ENCODE results near the gene FHL1.
"Not testable (repeated sequence)": the region's sequence is repeated elsewhere in the genome, so short reads cannot be mapped to it uniquely, and the experiment has no call there.

The FHL1 gene

DNA sequence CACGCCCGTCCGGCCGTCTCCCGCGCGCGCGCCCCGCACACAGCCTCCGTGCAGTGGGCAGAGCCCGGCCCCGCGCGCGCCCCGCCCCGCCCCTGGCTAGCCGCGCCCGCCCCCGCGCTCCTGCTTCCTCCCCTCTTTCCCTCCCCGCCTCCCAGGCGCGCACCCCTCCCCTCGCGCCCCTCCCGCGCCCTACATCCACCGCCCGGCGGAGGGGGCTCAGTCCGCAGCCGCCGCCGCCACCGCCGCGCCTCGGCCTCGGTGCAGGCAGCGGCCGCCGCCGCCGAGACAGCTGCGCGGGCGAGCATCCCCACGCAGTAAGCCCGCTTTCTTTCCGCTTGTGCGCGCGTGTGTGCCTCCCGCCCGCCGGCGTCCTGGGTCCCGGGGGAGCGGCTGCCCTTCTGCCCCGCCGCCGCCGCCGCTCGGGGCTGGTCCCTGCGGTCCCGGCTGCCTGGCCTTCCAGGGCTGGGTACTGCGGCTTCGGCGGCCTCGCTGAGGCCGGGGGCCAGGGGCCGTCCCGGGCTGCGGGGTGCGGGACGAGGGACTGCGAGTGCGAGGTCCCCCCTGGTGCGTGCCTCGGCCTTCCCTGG is at the start of gene FHL1:
Gene FHL1, plus strand, starts transcription at position 219 of the 587 bp plus-strand sequence.
- DNase-seq, result peak in 1 of 2 experiments; percentile 24

DNA sequence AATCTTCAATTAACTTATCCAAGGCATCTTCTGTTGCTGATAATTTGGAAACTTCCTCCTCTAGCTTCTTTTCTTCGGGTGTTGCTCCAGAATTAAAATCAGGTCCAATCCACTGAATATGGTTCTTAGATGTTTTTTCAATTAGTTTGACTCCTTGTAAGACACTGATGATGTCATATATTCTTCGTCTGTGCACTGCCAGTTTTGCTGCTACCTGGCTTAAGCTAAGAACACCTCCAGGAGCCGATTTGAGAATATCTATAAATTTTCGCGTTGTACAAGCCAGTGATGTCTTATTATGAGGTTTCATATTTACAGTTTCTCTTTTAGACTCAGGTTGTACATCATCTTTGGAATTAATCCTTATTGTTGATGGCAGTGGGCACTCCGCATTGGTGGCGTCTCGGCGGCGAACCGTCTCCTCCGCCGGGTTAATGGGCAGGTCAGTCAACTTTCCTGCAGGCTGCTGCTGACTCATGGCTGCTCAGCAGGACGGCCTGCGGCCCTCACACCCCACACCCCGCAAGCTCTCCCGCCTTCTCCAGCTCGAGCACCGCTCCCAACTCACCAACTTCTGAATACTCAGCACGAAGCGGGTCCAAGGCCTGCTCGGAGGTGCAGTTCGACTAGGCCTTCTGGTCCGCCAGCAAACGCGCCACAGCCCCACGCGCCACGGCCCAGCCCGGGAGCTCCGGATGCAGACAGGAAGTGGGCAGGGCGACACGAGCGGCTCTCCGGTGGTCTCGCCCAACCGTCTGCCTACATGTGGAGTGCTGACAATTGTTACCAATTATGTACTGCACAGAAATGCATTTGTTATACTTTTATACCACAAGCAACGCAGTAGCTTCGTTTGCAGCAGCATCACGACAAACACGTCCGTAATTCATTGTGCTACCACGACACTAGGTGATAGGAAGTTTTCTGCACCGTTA is 49.2 kb upstream of the FHL1 start:
- DNase-seq, result no peak

DNA sequence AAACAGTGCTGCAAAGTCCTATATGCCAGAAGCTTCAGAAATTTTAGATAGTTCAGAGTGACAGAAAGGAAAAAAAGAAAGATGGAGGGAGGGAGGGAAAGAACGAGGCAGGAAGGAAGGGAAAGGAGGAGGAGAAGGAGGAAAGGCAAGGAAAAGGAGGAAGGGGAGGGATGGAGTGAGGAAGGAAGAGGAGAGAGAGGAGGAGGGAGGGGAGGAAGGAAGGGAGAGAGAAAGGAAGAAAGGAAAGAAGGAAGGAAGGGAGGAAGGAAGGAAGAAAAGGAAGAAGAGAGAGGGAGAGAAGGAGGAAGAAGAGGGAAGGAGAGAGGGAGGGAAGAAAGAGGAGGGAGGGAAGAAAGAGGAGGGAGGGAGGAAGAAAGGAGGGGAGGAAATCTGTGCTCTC is 42.4 kb upstream of the FHL1 start:
- DNase-seq, result no peak

DNA sequence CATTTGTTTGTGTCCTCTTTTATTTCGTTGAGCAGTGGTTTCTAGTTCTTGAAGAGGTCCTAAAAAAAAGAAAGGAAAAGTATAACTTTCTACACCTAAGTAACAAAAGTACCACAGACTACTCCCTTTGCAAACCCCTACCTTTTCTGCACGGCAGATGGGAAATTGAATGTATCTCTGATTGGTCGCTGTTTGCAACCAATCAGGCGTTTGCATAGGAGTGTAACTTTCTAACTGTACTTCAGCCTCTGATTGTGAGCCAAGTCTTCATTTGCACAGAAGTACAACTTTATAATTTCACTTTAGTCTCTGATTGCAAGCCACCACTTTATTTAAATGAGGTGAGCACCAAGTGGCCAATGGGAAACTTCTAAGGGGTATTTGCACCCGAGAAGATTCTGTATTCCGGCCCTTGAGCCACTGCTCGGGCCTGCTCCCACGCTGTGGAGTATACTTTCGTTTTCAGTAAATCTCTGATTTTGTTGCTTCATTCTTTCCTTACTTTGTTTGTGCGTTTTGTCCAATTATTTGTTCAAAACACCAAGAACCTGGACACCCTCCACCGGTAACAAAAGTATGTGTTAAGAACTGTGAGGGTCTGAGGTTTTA is 40.3 kb upstream of the FHL1 start:
- no peak for DNase-seq

DNA sequence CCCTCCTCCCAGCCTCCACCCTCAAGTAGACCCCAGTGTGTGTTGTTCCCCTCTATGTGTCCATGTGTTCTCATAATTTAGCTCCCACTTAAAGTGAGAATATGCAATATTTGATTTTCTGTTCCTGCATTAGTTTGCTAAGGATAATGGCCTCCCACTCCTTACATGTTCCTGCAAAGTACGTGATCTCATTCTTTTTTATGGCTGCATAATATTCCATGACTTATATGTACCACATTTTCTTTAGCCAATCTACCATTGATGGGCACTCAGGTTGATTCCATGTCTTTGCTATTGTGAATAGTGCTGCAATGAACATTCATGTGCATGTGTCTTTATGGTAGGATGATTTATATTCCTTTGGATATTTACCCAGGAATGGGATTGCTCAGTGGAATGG is 38.4 kb upstream of the FHL1 start:
- DNase-seq, result not testable (repeated sequence)

DNA sequence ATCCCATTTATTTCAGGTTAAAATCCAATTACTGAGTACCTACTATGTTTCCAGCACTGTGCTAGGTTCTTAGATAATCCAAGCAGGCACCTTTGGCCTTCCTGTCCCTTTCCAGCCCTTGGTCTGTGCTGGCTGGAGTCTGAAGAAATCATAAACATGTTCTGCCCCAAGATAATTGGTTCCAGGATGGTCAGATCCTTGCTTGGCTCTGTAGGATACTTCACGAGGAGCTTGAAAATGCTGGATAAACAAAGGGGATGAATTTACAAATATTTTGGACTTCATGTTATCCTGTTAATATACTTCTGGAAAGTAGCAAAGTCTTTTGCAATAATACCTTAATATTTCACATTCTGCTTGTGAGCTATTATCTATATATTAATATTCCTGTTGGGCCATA is 35.0 kb upstream of the FHL1 start:
- no peak for DNase-seq

DNA sequence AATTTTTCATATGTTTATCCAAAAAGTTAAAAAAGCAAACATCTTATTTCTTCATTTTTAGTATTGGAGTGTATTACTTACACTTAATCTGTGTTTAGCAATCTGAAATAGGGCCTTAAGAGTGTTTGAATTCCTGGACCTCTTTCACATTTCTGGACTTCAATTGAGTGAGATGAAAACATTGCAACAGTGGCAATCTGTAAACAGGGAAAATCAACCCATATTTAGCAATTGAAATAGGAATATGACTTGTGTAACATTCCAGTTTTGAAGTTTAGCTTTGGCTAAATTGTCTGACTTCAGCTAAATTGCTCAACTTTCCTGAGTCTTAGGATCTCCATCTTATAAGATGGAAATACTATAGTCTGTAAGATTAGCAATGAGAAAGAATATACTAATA is 34.6 kb upstream of the FHL1 start:
- DNase-seq, result no peak

DNA sequence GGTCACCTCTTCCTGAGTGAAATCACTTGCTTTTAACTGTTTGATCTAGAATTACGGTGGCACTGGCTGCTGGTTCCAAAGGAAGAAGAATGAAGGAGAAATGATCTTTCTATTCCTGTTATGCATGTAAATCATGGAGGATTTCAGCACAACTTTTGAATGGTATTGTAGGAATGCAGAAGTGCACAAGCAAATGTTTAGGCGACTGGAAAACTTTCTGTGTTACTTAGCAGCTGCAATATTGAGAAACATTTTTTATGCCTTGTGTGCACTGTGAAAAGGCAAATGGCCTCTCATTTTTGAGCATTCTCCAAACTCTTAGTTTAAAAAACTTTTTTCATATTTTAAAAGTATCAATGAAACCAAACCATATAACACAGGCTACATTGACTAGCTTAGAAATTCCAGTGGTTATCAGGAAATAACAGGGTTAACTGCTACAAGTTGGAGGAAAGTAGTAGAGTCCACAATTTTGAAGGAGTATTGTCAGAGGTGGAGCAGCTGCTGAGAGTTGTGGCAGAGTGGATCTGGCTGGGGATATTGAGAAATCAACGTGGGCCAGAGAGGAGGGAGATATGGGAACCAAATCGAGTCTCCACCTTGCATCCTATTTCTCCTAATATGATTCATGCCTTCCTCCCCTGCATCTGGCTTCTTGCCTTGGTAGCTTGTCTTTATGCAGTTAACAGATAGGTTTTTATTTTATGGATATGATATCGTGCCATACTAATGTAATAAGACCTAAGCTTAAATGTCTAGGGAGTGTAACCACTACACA is 32.0 kb upstream of the FHL1 start:
- no peak for DNase-seq

DNA sequence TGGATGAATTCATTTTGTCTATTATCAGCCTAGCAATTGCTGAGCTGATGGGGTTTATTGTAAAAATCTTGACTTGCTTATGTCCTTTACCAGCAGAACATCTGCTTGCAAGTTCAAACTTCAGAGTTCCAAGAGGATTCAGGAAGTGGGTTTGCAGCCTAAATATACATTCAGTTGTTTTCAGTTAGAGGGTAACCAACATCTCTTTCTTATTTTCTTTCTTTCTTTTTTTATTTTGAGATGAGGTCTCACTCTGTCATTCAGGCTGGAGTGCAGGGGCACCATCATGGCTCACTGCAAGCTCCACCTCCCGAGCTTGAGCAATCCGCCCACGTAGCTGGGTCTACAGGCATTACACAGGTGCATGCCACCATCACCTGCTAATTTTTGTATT is 31.4 kb upstream of the FHL1 start:
- DNase-seq, result no peak

DNA sequence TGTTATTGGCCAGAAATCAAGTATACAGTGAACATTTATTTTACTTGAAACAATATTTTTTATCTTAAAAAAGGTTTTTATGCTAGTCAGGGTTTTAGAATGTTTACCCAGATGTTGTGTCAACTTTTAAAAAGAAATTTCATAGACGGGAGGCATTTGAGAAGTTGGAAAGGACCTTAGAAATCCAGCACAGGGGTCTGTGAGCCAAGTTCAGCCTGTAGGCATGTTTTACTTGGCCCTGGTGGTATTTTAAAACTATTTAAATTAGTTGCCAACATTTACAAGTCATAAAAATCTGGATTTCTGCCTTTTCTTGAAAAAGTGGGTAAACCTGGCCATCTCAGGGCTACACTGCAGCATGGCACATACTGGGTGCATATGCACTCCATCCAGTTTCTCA is 25.5 kb upstream of the FHL1 start:
- no peak for DNase-seq

DNA sequence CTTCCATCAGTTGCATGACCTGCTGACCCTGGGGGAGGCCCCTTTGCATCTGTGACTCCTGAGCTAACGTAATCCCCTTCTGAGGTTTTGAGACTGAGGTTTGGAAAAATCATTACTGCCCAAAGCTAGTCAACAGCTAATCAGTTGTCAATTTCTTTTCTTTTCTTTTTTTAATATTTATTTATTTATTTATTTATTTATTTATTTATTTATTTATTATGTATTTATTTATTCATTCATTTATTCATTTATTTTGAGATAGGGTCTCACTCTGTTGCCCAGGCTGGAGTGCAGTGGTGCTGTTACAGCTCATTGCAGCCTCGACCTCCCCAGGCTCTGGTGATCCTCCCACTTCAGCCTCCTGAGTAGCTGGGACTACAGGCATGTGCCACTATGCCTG is 25.1 kb upstream of the FHL1 start:
- no peak for DNase-seq

DNA sequence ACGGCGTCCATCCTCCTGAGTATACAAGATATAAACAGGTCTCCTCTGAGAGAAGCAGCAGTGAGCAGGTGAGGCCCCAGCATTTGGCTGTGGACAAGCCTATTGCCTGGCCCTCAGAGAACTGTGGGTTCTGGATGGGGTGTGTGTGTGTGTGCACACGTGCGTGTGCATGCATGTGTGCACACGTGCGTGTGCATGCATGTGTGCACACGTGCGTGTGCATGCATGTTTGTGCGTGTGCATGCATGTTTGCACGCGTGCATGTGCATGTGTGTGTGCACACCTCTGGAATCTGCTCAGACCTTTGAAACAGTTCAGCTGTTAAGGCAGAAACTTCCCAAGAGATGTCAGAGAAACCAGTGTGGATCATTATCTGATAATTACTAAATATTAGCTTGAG is 22.2 kb upstream of the FHL1 start:
- no peak for DNase-seq

DNA sequence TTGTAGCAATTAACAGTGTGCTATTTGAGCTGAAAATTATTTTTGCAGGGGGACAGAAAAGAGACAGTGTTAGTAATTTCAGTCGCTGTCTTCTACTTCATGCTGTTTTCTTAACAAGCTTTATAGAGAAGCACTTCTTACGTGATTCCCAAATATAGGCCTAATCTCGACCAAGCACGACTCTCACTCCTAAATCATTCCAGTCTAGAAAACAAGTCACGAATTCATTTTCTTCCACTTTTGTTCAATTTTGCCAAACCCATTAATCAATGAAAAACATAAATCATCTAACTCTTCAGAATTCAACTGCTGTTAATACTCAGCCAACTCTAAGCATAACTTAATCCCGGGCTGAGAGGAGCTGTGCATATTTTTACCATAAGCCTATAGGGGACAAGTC is 21.0 kb upstream of the FHL1 start:
- no peak for DNase-seq

DNA sequence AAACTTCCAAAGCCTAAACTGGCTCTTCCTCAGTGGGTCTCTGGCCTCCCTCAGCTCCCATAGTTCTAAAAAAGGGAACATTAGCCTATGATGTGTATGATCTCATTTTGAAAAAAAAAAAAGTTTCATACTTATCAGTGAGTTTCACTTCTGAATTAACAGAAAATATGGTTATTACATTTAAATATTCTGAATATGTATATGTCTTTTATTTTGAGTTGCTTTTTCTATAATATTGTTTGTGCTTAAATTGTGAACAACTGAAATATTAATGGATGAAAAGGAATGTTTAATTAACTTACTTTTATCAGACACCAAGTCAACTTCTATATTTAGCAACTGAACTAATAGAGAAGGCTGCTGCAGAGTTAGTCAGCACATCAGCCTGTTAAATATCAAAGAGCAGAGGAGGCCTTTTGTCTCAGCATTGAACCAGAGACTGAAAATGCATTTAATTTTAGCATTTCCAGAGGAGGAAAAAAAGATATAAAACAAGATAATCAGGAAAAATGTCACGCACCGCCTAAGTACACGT is 20.4 kb upstream of the FHL1 start:
- DNase-seq, result no peak

DNA sequence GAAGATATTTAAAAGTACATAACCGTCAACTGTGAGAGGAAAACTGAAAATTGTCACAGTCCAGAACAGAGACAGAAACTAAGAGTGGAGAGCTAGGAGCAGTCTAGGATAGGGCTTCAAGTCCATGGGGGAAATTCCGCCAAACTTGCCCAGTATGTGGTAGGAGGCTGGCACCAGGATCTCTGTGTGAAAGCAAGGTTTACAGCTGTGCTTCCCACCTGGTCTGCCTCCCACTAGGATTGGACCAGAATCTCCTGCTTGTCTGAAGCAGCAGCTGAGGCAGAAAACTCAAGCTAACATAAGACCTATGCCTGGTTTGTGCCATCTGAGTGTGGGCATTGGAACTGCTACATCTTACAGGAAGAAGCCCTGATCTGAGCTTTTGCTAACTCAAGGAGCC is 18.6 kb upstream of the FHL1 start:
- no peak for DNase-seq

DNA sequence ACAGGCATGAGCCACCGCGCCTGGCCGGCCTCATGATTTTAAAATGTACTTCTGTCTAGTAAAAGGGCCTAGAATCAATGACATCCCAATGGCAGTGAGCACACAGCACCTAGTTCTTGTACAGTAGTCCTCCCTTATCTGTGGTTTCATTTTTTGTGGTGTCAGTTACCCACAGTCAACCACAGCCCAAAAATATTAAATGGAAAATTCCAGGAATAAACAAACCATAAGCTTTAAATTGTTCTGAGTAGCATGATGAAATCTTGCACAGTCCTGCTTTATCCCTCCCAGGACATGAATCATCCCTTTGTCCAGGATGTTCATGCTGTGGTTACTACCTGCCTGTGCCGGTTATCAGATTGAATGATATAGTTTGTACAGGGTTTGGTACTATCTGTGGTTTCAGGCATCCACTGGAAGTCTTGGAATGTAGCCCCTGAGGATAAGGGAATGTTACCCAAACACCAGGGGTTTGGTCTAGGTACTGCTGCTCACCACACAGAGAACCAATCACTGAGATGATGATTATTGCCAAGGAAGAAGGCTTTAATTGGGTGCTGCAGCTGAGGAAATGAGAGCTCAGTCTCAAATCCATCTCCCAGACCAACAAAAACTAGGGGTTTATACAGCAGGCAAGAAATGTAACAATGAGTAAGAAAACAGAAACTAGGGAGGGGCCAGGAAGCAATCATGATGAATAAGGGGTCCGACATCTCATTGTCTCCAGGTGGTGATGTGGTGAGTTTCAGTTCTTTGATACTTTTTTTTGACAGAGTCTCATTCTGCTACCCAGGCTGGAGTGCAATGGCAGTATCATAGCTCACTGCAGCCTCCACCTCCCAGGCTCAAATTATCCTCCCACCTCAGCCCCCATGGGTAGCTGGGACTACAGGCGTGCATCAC is 16.2 kb upstream of the FHL1 start:
- DNase-seq, result peak; percentile 86 to 96

DNA sequence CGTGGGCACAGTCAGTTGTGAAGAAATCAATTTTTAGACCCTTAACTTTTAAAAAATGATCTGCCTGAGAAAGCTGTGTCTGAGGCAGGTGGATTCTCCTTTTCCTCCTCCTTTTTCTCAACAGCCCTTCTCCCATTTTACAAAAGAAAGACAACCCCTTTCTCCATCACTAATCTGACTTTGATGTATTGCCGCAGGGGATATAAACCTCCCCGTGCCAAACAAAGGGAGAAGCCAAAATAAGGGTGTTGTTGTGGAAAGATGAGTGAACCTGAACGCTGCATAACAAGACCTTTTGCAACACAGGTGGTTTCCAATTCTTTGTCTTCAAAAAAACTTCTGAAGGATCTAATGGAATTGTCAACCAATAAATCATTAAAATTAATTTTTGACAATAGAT is 8.4 kb upstream of the FHL1 start:
- no peak for DNase-seq

DNA sequence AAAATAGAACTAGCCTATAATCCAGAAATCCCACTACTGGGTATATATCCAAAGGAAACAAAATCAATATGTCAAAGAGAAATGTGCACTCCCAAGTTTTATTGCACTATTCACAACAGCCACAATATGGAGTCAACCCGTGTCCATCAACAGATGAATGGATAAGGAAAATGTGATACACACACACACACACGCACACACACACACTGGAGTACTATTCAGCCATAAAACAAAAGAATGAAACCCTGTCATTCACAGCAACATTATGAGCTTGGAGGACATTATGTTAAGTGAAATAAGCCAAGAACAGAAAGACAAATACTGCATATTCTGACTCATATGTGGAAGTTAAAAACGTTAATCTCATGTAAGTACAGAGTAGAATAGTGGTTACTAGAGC is 5.8 kb upstream of the FHL1 start:
- no peak for DNase-seq

DNA sequence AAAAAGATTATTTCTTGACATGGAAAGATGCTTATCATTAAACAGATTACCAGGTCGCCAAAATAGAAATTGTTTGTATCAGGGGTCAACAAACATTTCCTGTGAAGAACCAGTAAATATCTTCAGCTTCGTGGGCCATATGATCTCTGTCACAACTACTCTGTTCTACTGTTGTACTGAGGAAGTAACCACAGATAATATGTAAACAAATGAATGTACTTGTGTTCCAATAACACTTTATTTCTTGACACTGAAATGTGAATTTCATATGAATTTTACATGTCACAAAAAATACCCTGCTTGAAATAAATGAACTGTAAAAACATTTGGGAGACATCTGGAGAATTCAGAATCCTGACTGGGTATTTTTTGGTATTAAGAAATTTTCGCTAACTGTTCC is 4.7 kb upstream of the FHL1 start:
- DNase-seq, result no peak

DNA sequence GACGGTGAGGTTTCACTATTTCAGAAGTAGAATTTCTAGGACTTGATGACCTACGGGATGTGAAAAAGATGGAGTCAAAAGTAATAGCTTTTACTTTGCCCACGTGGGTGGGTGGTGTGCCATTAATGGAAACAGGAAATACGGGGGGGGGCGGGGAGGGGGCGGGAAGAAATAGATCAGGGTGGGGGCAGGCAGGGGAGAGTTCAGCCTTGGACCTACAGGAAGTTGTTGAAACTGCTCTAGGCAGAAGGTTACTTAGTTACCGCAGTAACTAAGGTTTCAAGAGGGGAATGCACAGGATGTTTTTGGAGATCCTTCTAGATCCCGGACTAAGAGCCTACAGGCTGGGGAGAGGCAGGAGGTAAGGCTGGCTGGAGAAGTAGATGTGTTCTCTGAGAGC is 3.6 kb upstream of the FHL1 start:
- DNase-seq, result no peak

DNA sequence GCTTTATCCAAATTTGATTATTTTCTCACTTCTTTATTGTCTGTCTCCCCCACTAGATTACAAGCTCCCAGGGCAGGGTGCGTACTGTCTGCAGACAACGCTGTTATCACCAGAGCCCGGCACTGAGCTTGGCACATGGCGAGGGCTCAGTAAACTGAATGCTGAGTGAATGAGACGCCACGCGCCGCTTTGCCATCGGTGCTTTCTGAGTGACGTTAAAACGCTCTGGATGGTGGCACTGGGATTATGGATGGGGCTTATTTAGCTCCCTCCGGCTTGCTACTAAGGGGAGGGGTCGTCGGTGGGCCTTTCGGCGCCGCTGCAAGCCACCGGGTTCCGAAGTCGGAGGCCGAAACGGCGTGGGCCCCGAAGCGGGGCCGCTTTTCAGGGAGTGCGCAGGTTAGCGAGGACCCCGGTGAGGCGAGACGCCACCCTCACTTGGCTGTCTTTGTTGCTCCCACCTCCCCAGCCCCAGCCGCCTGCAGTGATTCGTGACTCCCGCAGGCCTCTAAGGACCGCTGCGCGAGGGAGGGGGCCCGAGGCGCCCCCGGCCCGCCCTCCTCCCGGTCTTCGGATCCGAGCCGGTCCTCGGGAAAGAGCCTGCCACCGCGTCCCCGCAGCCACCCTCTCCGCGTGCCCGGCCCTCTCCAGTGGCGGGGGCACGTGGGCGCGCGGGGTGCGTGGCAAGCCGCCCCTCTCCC is 569 bp upstream of the FHL1 start:
- DNase-seq, result no peak
